Activated CD8-positive, alpha-beta memory T cell treated with anti-CD3 and anti-CD28 coated beads, Interleukin-2, amount 50 U/mL, for 24 hours (primary cell): ENCODE measurements around the gene CDC14A.

Source experiments
- DNase-seq: peaks from one replicate; pipeline ENCODE4 v3.0.0-alpha.2; 2020; ENCODE audit errors: extremely low read depth

The CDC14A gene

DNA sequence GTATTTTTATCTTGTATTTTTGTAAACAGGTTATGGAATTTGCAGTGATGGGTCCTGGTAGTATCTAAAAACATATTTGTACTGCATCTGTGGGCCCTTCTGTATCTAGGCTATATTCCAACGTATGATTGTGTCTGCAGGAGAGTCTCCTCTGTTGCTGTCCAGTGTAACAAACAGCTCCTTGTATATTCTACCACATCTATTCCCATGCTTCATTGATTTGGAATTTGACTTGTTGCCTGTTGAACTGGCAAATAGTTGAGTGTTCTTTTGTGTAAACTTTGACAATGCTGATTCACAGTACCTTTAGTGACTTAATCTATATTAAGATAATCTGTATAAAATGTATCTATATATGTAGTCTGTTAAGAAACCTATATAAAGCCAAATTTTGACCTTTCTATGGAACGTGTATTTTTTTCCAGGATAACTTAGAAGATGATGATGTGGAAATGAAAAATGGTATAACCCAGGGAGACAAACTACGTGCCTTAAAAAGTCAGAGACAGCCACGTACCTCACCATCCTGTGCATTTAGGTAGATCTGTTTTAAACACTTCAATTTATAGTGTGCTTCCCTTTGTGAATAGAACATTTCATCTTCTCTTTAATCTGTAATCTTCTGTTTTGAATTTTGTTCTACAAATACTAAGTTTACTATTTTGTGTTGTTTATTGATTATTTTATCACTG lies 142.2 kb downstream of the CDC14A start:
- DNase-seq = no peak

DNA sequence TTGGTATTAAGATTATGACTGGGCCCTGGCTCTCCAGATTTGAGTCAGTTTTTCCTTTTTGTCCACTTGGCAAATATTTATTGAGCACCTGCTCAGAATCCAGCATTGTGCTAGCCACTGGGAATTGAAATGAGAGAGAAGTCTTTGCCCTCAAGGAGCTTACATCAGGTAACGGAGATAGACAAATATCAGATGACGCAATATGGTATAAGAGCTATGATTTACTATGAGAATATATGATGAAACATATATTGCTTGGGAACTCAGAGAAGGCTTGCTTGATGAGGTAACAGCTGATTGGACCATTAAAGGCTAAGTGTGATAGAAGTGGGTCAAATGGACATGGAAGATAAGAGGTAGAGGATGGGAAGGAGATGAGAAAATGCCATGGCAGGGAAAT lies 144.6 kb downstream of the CDC14A start:
- DNase-seq = no peak

GRCh38 chr1:100497796-100498195 lies 145.5 kb downstream of the CDC14A start:
- no peak for DNase-seq

DNA sequence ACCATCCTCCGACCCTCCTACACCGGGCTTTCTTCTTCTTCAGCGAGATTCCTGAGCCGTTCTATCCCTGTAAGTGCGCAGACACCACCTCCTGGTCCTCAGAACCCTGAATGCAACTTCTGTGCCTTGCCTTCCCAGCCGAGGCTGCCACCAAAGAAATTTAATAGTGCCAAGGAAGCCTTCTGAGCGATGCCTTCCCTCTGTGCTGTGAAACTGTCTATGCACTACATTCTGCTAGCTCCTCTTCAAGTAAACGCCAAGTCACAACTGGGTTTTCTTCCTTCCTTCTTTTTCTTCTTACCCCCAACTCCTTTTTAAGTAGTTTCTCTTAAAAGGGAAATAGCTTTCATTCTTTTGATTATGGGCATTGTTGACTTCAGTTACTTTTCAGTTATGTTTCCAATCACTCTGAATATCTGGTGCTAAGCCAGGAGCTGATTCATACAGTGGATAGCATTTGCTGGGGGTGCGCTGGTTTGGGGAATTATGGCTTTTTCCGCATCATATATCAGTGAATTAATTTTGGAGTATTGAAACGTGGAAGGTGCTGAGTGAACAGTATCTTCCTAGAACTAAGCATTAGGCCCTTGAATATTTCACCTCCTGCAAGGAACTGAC lies 147.0 kb downstream of the CDC14A start:
- DNase-seq = no peak

GRCh38 chr1:100502052-100502792 lies 149.9 kb downstream of the CDC14A start:
- DNase-seq = no peak

DNA sequence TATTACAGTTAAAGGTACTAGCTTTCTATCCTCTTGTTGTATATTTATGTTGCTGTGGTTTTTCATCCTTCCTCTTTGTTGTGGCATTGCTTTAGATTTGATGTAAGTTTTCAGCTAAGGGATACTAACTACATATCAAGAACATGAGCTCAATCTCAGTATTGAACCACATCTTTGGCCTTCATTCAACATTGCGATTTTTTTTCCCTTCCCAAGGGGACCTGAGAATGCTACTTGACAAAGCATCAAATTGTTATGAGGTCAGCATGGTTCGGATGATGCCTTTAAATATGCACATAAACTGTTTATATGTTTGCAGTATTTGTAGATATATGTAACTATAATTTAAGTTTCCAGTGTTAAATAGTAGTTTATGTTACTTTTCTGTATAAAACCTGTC lies 153.9 kb downstream of the CDC14A start:
- DNase-seq = no peak

GRCh38 chr1:100510451-100510850 lies 158.1 kb downstream of the CDC14A start:
- no peak for DNase-seq

DNA sequence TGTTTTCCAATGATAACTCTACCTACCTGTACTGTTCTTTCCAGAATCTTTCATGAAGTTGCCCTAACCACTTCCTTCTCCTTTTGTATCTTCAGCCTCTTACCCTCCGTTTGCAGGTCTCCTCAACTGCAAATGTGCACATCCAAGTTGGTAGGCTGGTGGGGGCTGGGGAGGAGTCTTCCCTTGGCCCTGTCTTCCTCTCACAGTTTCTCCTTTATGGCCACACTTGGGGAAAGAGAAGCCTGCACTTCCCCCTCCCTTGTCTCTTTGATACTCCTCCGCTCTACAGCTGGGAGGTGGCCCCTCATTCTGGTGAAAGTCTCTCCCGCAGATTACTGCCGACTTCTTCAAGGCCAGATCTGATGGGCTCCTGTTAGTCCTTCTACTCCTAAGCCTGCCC lies 158.8 kb downstream of the CDC14A start:
- DNase-seq = no peak

GRCh38 chr1:100511773-100512172 lies 159.5 kb downstream of the CDC14A start:
- DNase-seq = no peak

DNA sequence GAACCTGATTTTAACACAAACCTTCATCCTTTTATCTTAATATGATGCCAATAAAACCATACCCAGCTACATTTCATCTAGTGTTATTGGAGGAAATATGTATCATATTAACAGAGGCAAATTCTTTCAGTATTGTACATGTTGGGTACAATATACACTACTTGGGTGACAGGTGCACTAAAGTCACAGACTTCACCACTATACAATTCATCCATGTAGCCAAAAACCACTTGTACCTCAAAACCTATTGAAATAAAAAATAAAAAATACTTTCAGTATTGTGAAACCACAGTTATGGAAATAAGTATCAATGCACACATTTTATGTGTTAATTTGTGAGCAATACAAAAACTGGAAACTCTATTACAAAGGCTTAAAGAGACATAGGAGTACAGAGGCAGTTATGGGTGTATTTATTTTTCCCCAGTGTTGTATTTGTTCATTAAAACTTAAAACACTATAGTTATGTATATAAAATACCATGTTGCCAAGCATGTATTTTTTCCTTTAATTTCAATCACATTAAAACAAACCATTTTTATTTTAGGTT lies 160.6 kb downstream of the CDC14A start:
- no peak for DNase-seq

- DNase-seq = no peak
These were observed 164.6 kb downstream of the CDC14A start for GRCh38 chr1:100516857-100517256.

GRCh38 chr1:100517515-100517914 lies 165.2 kb downstream of the CDC14A start:
- DNase-seq = no peak

- DNase-seq = no peak
These were observed 165.7 kb downstream of the CDC14A start for GRCh38 chr1:100518023-100518422.

- no peak for DNase-seq
These were observed 170.8 kb downstream of the CDC14A start for GRCh38 chr1:100523038-100523652.

DNA sequence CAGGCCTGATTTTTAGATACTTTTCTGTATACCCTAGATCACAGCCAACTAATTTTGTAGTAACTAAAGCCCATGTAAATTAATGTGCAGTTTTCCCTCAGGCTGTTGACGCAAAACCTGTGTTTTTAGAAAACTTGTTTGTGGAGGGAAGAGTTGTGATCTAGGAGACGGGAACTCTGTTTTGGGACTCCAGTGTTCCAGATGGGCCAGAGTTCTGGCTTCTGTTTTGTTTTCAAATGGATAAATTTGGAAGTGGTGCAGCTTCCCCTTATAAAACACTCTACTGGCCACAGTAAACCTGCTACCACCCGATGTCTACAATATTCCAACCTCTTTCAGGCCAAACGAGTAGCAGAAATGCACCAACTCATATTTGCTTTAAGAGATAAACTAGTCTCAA lies 172.0 kb downstream of the CDC14A start:
- DNase-seq = no peak

DNA sequence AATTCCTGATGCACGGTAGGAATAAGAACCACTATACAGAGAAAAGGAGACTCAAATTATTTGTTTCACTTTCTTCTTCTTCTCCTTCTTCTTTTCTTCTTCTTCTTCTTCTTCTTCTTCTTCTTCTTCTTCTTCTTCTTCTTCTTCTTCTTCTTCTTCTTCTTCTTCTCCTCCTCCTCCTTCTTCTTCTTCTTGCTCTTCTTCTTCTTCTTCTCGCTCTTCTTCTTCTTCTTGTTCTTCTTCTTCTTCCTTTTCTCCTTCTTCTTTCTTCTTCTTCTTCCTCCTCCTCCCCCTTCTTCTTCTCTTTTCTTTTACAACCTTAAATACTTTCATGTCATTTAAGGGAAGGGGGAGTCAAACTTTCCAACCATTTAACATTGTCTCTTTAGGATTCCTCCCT lies 174.6 kb downstream of the CDC14A start:
- no peak for DNase-seq

DNA sequence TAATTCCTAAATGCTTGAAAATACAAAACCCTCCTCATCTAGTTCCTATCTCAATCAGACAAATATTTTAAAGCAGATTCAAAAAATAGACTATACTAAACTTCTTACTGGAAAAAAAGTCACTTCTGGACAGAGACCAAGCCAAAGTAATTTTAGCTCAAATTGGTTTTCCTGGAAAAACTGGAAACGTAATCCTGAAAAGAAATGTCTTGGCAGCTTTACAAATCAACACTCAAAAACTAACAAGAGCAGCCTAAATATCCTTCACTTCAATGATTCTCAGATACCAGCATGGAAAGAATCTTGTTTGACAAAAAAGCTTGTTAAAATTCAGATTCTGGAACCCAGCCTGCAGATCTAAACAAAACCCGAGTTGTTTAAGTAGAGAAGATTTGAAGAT lies 176.6 kb downstream of the CDC14A start:
- DNase-seq = no peak

GRCh38 chr1:100530141-100530540 lies 177.8 kb downstream of the CDC14A start:
- DNase-seq = no peak

DNA sequence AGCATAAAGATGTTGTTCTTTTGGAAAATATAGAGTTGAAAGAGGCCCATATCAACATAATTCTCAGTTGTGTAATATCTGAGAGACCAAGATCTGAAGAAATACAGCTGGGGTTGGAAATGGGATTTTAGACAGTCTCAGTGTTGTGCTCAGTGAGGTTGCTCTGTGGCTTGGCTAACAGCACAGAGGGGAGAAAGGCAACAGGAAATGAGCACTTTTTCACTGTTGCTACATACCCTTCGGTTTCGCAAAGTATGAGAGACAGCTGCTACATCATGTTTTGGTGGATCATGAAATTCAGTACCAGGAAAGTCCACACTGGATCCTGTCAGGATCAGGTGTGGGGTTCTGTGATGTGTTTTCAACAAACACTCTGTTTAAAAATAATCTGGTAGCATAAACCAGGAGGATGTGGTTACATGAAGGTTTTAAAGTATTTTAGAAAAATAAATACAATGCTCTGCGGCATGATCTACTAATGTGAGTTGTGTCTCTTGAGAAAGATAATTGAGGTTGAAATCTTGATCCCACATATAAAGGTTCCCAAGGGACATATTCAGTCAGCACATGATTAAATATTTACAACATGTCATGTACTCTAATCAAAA lies 178.7 kb downstream of the CDC14A start:
- DNase-seq = no peak

GRCh38 chr1:100532645-100533044 lies 180.3 kb downstream of the CDC14A start:
- no peak for DNase-seq

GRCh38 chr1:100535264-100535663 lies 183.0 kb downstream of the CDC14A start:
- DNase-seq = no peak

DNA sequence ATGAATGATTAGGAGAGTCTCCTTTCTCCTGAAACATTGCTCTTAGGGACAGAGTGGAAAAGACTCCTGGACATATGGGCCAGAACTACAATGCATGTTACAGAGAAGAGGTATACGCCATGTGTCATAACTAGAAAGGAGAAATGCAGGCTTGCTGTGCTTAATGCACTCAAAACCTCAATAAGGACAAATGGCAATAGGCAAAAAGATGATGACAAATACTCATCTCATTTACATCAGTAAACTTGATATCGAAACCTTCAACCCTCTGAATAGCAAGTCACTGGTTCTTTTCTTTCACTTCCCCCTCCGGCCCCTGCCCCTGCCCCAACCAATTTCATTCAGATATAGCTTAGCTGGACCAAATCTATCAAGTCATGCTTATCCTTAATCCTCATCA lies 183.7 kb downstream of the CDC14A start:
- DNase-seq = no peak
